ENCODE data around the gene VIM. TPM values are rescaled to one million over a fixed set of nuclear protein-coding genes. Genes with fewer than 3 reads are reported as not detected.

VIM gene
- total and polyA plus RNA-seq, 12 donors, result 232 to 834 (median 375) TPM

GRCh38 chr10:17233286-17233991 lies 5.4 kb downstream of the VIM start:
- 49 to 50% methylated on average over 14 of the region's 14 CpGs for WGBS, 2 donors
- no peaks in the 10 kb centered on the region for H3K9me3 ChIP-seq
- intact Hi-C loops (cut with DNase I), result loop anchor here in 1 of 10 donors (5.0 kb wide), 1 partner anchor 226 kb away; no protein-coding TSS in a partner anchor
- TF ChIP-seq CTCF (IDR thresholded peaks at IDR 0.05), result no peak
- H3K27ac ChIP-seq, result peak overlapping the region in 6 of 10 donors; percentile 3 to 98 (median 35)
- peaks cover 0 to 14% (median 0%) of the 10 kb centered on the region in 7 donors for H3K27me3 ChIP-seq
- DNase-seq, result no peak
- H3K36me3 ChIP-seq, result peaks cover 0 to 87% (median 48%) of the 10 kb centered on the region in 9 donors
- ATAC-seq, result peak in 1 of 8 donors; percentile 1
- peak overlapping the region in 9 of 10 donors; percentile 72 to 95 (median 86) for H3K4me3 ChIP-seq
- peaks cover 5 to 69% (median 62%) of the 10 kb centered on the region in 9 donors for H3K4me1 ChIP-seq

GRCh38 chr10:17234431-17234945 lies 6.4 kb downstream of the VIM start:
- no peak for TF ChIP-seq CTCF (IDR thresholded peaks at IDR 0.05)
- Histone ChIP-seq H3K36me3 (peaks cover 0 to 87% (median 48%) of the 10 kb centered on the region in 9 donors), H3K27ac (peak overlapping the region in 5 of 10 donors; percentile 22 to 98 (median 43)), H3K4me3 (peak overlapping the region in 7 of 10 donors; percentile 78 to 95 (median 89)), H3K9me3 (no peaks in the 10 kb centered on the region), H3K4me1 (peaks cover 5 to 69% (median 62%) of the 10 kb centered on the region in 9 donors), H3K27me3 (peaks cover 0 to 10% (median 0%) of the 10 kb centered on the region in 7 donors)
- intact Hi-C loops (cut with DNase I), result loop anchor here in 1 of 10 donors (5.0 kb wide), 1 partner anchor 227 kb away; no protein-coding TSS in a partner anchor
- WGBS, 2 donors, result 83 to 84% methylated on average over 5 of the region's 5 CpGs
- DNase-seq, result no peak
- ATAC-seq, result no peak

- ATAC-seq (no peak), DNase-seq (no peak)
- intact Hi-C loops (cut with DNase I), result no loop called here
- H3K36me3 ChIP-seq, result peaks cover 0 to 83% (median 48%) of the 10 kb centered on the region in 9 donors
- peaks cover 0 to 5% (median 0%) of the 10 kb centered on the region in 7 donors for H3K27me3 ChIP-seq
- no peaks in the 10 kb centered on the region for H3K9me3 ChIP-seq
- H3K4me3 ChIP-seq, result peak overlapping the region in 8 of 10 donors; percentile 5 to 95 (median 88)
- no peak for TF ChIP-seq CTCF (IDR thresholded peaks at IDR 0.05)
- peaks cover 5 to 69% (median 62%) of the 10 kb centered on the region in 9 donors for H3K4me1 ChIP-seq
- 59 to 61% methylated on average over 8 of the region's 8 CpGs for WGBS, 2 donors
- peak overlapping the region in 3 of 10 donors; percentile 0 to 98 (median 23) for H3K27ac ChIP-seq
Measured at GRCh38 chr10:17235136-17235535, 7.1 kb downstream of the VIM start.

GRCh38 chr10:17236468-17237148 lies 8.6 kb downstream of the VIM start:
- Histone ChIP-seq H3K9me3 (peaks cover 0 to 7% (median 0%) of the 10 kb centered on the region in 11 donors), H3K4me3 (peak overlapping the region in 3 of 10 donors; percentile 1 to 9 (median 6)), H3K36me3 (peaks cover 0 to 71% (median 48%) of the 10 kb centered on the region in 9 donors), H3K27me3 (no peaks in the 10 kb centered on the region), H3K4me1 (peaks cover 5 to 60% (median 54%) of the 10 kb centered on the region in 9 donors), H3K27ac (peak overlapping the region in 2 of 10 donors; percentile 8 to 12)
- TF ChIP-seq CTCF (IDR thresholded peaks at IDR 0.05), result no peak
- intact Hi-C loops (cut with DNase I), result no loop called here
- ATAC-seq, result peak in 5 of 8 donors; percentile 30 to 57 (median 45)
- no peak for DNase-seq
- WGBS, 2 donors, result 33% methylated on average over 1 of the region's 1 CpG
